HG03342 (cell line): ENCODE results near the gene LUZP2.

Source experiments
- ATAC-seq: cut with Tn5 transposase; IDR thresholded peaks from one replicate; pipeline ENCODE4 v1.9.1; 2021; ENCODE audit warnings: mild to moderate bottlenecking, moderate library complexity; ENCODE audit not compliant: unreplicated experiment

The LUZP2 gene

GRCh38 chr11:24805671-24806070 is 308.8 kb downstream of the LUZP2 start:
- no peak for ATAC-seq

- ATAC-seq, result no peak
Measured at GRCh38 chr11:24808173-24808572, 311.3 kb downstream of the LUZP2 start.

- ATAC-seq, result no peak
Measured at GRCh38 chr11:24819006-24819405, 322.2 kb downstream of the LUZP2 start.

DNA sequence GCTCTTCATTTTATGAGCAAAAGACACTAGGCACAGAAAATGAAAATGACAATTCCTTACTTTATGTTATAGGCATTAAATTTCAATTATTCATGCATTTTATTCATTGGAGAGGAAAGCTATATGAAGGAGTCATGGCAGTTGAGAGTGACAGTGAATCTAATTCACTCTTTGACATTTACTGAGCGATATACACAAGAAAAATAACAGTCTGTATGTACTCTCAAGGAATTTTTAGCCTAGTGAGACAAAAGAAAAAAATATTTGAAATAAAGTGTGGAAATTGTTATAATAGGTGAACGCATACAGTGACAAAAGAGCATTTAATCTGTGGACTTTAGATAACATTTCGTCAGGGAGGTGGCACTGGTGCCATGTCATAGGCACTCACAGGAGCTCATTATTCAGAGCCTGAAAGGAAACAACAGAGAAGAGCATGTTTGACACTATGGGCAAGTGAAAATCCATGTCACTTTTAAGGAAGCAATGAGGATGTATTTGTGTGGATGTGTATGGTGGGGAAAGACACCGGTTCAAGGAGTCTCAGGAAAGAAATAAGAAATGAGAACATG is 323.1 kb downstream of the LUZP2 start:
- no peak for ATAC-seq

GRCh38 chr11:24820541-24820940 is 323.7 kb downstream of the LUZP2 start:
- no peak for ATAC-seq

DNA sequence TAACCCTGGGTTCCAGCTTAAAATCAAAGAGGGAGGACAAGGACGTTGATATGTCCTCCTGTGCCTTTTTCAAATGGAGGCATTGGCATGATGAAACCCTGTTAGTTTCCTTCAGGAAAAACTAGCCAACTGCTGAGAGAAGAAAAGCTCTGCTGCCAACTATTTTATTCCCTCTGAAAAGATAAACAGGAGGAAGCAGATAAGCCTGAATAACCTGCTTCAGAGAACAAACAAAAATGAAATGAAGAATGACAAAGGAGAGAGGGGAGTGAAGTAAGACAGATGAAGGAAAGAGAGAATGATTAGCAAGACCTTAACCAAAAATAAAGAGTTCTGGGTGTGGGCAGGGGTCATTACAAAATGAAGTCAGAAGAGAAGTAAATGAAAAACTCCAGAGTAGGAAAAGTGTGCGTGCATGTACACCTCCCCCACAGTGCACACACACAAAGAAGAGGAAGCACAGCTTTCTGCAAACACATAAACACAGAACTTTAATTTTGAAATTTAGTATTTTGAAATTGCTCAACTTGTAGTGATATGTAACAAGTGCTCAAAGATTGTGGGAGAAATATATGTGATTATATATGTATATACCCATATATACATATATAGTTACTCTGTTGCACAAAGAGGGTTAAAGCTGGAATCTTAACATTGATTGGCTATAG is 332.2 kb downstream of the LUZP2 start:
- ATAC-seq, result no peak

- ATAC-seq, result no peak
Measured at GRCh38 chr11:24833573-24833972, 336.7 kb downstream of the LUZP2 start.

DNA sequence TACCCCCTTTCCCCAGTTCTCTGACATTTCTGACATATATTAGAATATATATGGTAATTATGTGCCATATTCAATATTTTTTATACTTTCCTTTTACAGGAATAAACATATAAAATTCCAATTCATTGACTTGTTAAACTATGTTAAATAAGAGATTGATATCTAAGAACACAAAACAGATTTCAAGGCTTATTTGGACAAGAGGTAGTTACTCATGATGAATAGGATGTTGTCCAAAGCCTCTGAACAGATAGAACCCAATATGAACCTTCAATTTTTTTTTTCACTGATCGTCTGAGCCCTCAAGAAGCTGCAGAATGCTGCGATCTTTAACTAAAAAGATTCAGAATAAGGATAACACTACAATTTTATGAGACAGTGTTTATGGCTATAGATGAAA is 340.3 kb downstream of the LUZP2 start:
- no peak for ATAC-seq

- ATAC-seq, result no peak
Measured at GRCh38 chr11:24842308-24842707, 345.5 kb downstream of the LUZP2 start.

DNA sequence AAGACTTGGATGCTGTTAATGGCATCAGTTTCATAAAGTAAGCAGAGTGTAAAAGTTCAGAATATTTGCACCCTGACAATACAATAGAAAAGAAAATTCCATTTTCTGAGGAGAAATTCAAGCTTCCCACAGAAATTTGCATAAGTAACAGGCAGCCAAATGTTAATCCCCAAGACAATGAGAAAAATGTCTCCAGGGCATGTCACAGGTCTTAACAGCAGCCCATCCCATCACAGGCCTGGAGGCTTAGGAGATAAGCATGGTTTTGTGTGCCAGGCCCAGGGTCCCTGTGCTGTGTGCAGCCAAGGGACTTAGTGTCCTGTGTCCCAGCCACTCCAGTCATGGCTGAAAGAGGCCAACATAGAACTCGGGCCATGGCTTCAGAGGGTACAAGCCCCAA is 347.6 kb downstream of the LUZP2 start:
- ATAC-seq, result no peak

DNA sequence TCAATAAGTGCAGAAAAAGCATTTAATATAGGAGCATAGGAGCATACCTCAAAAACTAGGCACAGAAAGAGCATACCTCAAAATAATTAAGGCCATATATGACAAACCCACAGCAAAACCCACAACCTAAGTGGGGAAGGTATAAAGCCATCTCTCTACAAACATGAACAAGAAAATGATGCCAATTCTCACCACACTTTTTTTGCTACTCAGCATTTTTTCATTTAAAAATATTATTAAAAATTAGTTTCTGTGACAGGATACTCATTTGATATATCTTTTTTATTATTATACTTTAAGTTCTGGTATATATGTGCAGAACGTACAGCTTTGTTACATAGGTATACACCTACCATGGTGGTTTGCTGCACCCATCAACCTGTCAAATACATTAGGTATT is 352.0 kb downstream of the LUZP2 start:
- ATAC-seq, result no peak

DNA sequence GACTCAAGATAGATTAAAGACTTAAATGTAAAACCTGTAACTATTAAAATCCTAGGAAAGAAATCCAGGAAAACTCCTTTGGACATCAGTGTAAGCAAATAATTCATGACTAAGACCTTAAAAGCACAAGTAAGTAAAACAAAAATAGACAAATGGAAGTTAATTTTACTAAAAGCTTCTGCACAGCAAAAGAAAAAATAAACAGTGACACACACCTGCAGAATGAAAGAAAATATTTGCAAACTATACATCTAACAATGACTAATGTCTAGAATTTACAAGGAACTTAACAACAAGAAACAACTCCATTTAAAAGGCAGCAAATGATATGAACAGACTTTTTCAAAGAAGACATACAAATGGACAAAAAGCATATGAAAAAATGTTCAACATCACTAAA is 359.1 kb downstream of the LUZP2 start:
- ATAC-seq, result no peak

GRCh38 chr11:24859801-24860300 is 363.0 kb downstream of the LUZP2 start:
- no peak for ATAC-seq

GRCh38 chr11:24861440-24861839 is 364.6 kb downstream of the LUZP2 start:
- ATAC-seq, result no peak

GRCh38 chr11:24866743-24867142 is 369.9 kb downstream of the LUZP2 start:
- ATAC-seq, result no peak

GRCh38 chr11:24870048-24870447 is 373.2 kb downstream of the LUZP2 start:
- ATAC-seq, result no peak

DNA sequence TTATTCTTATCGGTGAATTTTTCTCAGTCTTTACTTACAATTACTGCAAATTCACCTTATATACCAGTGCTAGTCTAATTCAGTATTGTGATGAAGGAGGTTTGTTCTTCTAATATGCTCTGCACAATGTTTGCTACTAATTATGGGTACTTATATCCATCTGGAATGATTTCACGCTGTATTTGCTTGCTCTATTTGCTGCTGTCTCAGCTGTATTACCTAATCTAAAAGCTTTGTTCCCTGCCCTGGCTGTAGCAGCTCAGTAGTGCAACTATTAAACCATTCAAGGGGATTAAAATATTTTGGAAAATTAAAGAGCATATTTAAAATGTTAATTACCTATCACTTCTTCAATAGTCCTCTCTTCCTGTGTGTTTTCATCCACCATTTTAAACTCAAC is 375.3 kb downstream of the LUZP2 start:
- no peak for ATAC-seq

- no peak for ATAC-seq
Measured at GRCh38 chr11:24872651-24873311, 375.9 kb downstream of the LUZP2 start.

- ATAC-seq, result no peak
Measured at GRCh38 chr11:24880962-24881361, 384.1 kb downstream of the LUZP2 start.

DNA sequence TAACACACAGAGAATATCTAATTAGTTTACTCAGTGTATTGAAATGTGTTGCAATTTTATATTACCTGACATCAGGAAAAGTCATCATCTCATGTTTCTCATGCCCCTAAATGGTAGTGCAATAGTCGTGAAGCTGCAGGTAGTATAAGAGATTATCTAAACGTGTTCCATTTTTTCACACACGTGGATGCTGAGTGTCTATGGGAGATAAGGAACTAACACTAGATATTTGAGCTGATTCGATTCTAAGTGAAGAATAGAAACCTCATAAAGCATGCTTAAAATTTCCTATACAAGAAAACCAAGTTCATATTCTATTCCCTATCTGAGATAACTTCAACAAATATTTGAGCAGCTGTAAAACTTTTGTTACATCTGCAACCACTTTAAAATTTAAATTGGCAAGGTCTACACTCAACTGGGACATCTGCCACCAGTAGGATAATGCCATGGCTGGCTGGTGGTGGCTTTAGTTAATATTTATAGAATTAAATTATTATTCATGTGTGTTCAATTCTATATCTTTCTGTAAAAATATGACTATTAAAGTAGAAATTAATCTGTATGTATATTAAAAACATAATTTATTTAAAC is 388.8 kb downstream of the LUZP2 start:
- ATAC-seq, result no peak

GRCh38 chr11:24886880-24887619 is 390.2 kb downstream of the LUZP2 start:
- ATAC-seq, result no peak
